GM19438 (cell line): Measurements from ENCODE around the gene TRIM33.
"Not testable (repeated sequence)": the region's sequence is repeated elsewhere in the genome, so short reads cannot be mapped to it uniquely, and the experiment has no call there.

Source experiments
- ATAC-seq: cut with Tn5 transposase; IDR thresholded peaks from one replicate; pipeline ENCODE4 v1.9.1; 2021; ENCODE audit warnings: low read depth; ENCODE audit not compliant: unreplicated experiment

The TRIM33 gene

GRCh38 chr1:114367810-114368209 lies 143.2 kb downstream of the TRIM33 start:
- no peak for ATAC-seq

GRCh38 chr1:114363230-114363629 lies 147.8 kb downstream of the TRIM33 start:
- not testable (repeated sequence) for ATAC-seq

DNA sequence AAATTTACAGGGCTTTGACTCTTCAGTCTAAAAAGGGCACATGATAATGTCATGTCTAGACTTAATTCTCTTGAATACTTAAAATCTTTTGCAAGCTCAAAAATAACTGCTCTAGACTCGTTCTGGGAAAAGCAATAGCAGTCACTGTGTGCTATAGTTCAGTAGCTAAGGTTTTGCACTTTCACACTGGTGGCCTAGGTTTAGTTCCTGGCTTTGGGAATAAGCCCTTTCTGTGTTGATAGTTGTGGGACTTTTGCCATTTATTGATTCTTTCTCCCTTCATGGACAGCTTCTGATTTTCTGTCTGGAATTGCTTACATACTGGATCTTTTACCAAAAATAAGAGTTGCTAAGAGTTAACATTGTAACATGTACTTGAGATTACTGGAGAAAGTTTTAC lies 151.2 kb downstream of the TRIM33 start:
- ATAC-seq: no peak

GRCh38 chr1:114355240-114355639 lies 155.8 kb downstream of the TRIM33 start:
- no peak for ATAC-seq

- ATAC-seq: no peak
Observed at GRCh38 chr1:114353262-114353661, 157.7 kb downstream of the TRIM33 start.

GRCh38 chr1:114352797-114353196 lies 158.2 kb downstream of the TRIM33 start:
- ATAC-seq: no peak

DNA sequence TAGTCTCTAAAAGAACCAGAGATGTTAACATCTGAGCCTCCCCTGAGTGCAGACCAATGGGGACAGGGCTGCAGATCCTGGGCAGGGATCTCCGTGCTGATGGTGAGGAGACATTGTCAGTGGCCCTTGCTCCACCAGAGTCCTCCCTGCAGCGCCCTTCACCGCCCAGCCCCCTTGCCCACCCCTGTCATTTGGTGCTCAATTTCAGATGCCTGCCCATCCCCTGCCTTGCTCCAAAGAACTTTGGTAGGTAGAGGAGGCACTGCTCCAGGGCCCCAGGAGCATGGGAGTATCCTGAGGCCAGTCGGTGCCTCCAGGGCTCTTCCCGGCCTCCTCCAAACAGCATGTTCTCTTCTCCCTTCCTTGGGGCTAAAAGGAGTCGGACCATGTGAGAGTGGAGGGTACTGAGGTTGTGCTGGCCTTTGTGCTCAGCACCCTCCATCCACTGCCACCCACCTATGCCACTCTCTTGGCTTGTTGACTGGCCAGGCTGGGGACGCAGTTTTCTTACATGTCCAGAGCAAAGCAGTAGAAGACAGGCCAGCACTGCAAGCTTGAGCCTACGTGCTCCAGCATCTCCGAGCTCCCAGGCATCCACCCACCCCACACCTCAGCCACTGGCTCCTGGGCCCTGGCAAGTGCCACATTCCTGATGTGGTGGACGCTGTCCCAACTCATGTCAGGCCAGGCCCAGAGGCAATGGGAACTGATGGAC lies 160.1 kb downstream of the TRIM33 start:
- no peak for ATAC-seq

GRCh38 chr1:114349891-114350605 lies 161.0 kb downstream of the TRIM33 start:
- ATAC-seq: no peak

DNA sequence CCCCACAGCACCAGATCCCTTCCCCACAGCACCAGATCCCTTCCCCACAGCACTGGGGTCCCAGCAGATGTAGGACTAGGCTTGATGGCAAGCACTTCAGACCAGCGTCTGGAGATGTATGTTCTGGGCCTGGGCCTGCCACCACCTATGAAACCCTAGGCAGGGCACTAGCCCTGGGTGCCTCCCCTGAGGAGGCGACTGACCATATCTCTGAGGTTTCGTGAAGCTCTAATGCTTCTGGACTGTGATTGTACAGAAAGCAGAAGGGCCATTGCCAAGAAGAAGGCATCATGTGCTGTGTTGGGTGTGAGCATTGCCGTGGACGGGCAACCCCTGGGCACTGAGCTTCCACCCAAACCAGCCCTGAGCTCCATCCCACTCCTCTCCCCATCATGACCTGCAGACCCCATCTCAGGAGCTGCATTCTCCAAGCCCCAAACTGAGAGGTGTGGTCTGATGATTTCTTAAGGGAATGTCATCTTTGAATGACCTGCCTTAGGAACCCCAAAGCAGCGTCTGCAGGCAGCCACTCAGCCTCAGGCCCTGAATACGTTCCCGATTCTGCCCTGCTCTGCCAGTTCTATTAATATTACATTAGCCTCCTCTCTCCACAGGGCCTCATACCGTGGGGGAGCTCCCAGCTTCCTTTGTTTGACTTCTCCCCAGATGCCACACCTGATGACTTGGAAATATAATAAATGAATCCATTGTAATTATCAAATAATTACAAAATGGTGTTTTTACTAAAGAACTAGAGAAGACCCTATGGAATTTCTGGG lies 163.4 kb downstream of the TRIM33 start:
- ATAC-seq: no peak

DNA sequence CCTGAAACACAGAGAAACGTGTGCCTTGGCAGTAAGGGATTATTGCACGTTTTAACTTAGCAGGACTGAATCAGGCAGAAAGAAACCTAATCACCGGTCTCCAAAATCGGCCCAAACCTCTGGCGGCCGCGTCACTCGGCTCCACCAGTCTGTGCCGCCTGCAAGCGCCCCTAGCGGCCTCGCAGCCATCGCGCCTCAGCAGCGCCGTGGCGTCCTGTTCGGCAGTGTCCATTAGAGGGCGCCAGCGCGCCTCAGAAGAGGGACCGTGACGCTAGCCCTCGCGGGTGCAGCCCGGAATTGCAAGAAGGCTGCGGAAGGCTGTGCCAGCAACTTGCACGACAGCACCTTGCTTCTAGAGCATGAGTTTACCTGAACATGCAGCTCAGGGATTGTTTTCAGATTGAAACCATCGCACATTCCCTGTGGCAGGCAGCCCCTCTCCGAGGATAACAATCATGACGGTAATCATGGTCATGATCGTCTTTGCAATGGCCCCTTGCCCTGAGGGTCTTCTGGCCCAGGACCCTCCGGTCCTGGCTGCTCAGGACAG lies 164.4 kb downstream of the TRIM33 start:
- peak; percentile 98 for ATAC-seq

DNA sequence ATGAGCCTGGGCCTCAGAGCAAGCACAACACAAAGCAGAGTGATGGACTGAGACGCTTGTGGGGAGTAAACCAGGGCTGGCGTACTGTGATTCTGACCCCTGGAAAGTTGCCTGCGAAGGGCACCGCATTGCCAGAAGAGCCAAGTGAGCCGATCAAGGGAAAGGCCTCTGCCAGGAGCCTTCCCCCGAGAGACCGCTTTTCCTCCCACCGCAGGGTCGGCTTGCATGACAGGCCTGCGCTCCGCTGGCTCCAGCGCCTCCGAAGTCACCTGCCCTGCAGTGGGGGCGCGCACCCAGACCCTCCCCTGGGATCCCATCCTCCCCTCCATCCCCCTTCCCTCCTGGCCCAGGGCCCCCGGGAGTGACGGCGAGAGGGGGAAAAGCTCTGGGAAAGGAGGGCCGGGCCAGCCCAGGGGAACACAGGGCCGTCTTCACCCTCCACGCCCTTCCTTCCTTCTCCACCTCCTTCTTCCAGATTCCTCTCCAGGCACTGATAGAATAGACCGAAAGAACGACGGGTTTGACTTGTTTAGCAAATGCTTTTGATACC lies 165.0 kb downstream of the TRIM33 start:
- peak; percentile 47 for ATAC-seq

DNA sequence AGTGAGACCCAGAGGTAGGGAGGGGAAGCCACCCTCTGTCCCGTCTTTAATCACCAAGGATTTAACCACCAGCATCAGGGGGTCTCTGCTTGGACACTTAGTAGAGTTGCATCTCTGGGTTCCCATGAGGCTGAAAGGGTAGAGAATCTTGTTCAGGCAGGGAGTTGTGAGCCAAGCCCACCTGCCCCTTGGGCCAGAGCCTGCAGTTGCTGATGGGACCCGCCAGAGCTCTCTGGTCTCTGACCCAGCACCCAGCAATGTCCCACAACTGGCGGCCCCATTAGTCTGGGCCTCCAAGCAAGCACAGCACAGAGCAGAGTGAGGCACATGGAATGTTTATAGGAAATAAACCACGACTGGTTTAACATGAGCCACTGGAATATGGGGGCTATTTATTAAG lies 166.3 kb downstream of the TRIM33 start:
- ATAC-seq: no peak
